ENCODE results near the gene FAXDC2.

The FAXDC2 gene

DNA sequence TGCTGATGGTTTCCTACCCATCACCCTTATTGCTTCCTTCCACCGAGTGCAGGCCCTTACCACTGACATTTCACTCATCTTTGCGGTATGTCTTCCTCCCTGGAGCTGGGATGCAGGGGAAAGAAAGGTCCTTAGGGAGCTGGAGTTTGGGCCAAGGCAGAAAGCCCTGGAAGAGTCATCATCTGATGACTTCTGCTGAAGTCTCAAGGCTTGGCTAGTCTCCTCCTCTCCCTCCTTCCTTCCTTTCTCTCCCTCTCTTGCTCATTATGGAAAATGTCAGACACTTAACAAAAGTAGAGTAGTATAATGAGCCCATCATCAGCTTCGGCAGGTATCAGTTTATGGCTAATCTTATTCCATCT lies 55.2 kb downstream of the FAXDC2 start:
- no peak for DNase-seq (ENCODE audit: low read depth)

DNA sequence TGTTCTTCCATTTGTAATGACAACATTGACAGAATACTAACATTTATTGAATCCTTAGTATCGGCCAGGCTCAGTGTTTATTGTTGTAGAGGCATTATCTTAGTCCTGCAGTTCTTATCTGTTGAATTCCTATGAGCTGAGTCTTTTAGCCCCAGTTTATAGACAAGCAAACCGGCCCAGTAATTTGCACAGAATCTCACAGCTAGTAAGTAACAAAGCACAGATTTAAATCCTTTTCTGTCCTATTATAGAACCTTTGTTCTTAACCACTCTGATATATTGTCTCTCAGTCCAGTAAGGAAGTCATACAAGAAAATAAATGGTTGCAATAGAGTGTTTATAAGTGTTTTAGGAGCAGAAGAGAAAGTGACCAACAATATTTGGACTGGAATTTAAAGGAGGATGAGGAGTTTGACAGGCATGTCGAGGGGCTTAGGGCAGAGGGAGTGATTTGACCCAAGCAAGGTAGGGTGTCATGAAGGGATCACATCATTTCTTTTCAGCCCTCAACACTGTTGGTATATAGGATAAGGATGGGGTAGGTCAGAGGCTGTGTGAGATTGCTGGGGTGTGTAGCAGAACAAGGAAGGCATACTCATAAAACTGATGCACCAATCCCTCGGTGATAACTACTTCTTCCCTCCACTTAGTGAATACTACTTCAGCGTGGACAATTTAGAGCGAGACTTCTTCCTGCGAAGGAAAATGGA lies 55.7 kb downstream of the FAXDC2 start:
- DNase-seq (ENCODE audit: low read depth) = no peak

DNA sequence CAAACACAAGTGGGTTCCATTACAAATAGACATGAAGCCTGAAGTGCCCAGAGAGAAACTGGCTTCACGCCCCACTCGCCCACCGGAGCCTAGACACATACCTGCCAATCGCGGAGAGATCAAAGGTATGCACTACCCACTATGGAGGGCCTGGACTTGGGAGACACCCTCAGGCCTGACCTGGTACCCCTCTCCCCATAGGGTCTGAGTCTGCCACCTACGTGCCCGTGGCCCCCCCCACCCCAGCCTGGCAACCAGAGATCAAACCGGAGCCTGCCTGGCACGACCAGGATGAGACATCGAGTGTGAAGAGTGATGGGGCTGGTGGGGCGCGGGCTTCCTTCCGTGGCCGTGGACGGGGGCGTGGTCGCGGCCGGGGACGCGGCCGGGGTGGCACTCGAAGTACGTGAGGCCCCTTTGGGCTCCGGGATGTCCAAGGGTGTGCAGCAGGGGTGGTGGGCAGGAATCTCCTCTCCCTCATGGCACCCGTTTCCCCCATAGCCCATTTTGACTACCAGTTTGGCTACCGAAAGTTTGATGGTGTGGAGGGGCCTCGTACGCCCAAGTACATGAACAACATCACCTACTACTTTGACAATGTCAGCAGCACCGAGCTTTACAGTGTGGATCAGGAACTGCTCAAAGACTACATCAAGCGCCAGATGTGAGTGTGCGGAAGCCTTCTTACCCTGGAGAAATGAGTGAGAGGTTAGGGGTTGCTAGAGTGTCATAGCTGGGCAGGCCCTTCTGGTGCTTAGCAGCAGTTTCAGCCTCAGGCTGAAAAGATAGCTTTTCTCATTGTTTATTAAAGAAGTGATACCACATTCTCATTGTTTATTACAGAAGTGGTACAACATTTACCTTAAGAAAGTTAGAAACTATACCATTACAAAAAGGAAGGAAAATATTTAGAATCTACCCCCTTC lies 56.5 kb downstream of the FAXDC2 start:
- no peak for DNase-seq (ENCODE audit: low read depth)

DNA sequence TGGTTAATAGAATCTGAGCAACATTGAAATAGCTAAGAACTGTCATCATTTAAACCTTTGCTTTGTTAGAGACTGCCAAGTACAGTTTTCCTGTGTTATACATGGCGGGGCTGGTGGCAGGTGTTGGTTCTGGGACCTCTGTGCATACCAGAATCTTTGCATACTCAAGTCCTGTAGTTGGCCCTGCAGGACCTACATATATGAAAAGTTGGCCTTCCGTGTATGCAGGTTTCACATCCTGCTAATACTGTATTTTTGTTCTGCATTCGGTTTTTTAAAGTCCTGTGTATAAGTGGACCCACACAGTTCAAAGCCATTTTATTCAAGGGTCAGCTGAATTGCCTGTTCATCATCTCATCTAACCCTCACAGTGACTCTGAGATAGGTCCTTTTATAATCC lies 58.9 kb downstream of the FAXDC2 start:
- DNase-seq (ENCODE audit: low read depth) = no peak

DNA sequence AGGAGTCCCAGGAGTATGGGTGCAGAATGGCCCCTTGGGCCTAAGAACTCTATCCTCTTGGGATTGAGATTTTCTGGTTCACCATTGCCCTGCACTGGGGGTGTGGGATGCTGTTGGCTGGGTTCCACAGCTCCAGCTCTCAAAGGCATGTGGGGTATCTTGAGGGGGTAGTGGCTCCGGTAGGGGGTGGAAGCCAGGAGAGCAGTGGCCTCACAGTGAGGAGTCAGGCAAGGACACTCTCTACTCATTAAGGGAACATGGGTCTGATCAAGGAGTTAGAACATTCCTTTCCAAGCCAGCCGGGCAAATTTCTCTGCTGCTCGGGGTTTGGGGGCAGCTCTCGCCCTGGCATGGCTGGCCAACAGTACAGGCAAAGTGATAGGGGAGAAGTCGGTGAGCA lies 62.2 kb downstream of the FAXDC2 start:
- no peak for DNase-seq (ENCODE audit: low read depth)

DNA sequence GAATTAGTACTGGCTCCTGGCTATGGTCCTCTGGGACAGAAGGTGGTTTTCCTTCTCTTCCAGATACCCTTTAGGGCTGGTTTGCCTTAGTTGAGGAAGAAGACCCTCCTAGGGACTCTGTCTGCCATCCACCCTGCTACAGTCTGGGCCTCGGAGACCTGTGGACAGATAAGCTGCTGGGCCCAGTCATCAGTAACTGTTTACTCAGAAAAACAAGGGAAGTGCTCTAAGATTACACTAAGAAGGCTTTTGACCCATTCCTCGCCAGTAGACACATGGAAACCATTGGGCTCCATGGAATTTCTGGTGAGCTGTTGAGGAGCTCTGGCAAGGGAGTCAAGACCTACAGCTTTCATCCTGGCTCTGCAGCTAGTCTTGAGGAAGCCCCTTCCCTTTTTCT lies 64.0 kb downstream of the FAXDC2 start:
- DNase-seq (ENCODE audit: low read depth) = no peak

DNA sequence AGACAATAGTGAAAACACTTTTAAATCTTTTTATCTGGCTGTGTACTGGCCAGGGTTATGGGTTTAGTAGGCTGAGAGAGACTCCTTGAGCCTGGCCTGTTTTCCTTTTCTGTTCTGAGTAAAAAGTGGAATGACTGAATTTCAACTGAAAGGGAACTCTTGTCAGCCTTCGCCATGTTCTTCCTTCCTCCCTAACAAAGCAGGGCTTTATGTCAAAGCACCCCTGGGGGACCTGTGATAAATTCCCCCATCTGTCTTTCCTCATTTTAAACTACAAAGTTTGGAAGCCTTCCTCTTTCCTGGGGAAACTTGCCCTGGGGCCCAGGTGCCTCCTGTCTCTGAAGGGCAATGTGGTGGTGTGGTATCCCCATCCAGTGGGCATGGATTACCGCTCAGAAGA lies 65.5 kb downstream of the FAXDC2 start:
- DNase-seq (ENCODE audit: low read depth) = no peak

DNA sequence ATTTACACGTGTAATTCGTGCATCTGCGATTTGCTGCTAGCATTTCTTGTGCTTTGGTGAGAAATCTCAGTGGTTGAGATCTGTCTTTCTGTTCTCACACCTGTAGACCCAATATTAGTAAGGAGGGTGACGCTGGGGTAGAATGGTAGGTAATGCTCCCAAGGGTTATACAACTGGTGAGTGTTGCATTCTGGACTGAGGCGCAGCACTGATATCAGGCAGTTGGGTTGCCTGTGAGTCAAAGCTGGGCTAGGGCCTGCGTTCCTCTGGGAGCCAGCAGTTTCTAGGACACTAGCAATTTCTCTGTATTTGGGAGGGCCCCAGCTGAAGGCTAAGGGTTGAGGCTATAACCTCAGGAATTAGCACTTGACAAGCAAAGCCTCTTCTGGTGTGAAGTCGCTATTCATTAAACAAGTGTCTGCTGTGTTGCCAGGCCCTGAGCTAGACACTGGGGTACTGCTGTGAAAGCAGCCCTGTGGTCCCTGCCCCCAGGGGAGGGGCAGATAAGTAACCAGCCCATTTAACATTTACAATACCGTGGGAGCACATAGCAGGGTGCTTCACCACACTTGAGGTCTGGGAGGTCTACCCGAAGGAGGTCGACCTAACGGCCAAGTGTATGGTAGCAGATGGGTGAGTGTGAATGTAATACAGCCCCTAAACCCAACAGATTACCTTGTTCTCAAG lies 66.5 kb downstream of the FAXDC2 start:
- no peak for DNase-seq (ENCODE audit: low read depth)

DNA sequence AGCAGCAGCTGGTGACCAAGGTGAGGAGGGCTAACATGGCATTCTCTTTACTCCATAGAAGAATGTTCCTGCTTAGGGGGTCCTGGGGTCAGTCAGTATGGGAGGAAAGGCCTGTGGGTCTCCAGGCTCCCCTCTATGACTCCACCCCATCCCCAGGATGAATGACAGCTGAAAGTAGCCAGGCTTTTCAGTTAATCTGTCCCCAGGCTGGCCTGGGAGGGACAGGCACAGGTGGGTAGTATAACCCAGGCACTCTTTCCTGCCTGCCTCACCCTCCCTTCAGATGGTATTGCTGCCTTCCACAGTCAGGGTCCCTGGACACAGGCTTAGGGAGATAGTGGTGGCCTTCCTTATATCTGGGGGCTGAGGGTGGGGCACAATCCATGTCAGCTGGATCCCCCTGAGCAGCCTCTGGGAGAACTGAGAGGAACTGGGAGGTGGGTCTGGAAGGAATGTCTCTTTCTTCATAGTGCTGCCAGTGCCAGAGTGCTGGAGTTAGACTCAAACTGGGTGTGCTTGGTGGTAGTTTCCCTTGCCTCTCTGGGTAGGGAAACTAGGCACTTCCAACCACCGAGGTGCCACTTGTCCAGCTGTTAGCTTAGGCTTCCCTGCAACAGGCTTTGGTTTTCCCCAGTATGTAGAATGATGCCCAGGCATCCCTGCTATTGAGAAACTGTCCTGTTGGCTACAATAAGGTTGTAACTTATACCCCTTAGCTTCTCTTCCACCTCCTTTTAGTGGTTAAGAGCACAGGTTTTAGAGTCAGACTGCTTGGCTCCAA lies 67.4 kb downstream of the FAXDC2 start:
- DNase-seq (ENCODE audit: low read depth) = no peak

DNA sequence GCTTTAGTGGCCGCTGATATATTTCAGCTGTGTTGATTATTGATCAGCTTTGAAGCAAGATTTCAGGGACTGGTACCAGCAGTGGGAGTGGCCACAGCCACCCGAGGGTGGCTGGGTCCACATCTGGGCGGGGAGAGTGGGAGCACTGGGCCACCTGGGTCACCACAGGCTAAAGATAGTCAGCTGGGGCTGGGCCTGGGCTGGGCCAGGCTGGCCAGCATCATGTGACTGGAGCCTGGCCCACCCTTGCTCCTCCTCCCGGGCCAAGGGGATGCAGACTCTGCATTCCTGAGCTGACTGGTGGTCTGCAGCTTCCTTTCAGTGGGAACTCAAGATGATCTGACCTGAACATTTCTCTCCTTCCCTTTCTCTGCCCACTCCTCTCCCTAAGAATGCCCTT lies 68.1 kb downstream of the FAXDC2 start:
- no peak for DNase-seq (ENCODE audit: low read depth)

DNA sequence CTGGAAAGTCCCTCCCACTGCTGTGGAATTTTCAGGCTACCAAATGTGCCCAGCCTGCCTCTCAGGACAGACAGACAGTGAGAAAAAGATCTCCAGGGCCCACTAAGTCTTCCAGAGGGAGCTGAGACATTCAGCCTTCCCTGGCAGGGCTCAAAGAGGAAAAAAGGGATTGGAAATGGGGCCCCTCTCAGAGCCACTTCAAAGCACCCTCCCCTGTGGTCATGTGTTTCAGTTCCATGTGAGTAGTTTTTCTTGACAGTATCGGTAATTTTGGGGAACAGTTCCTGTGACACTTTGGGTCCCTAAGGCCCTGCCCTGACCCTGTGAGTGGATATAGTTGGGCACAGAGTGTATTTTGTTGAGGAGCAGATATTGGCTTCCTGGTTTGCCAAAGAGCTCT lies 70.3 kb downstream of the FAXDC2 start:
- DNase-seq (ENCODE audit: low read depth) = no peak

DNA sequence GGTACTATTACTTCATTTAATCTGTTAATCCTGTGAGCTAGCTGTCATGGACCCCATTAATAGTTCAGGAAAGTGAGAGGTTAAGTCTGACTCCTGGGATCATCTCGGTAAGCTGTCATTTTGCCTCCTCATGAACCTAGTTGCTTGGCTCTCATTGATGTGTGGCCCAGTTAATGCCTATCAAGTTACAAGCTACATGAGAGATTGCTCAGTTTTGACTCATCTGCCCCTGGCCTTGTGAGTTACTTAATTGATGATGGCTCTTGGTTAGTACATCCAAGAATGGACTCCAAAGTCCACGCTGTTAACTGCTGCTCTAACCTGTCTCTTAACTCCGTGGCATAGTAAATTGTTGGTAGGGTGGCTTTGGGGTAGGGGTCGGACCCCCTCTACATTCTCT lies 71.3 kb downstream of the FAXDC2 start:
- no peak for DNase-seq (ENCODE audit: low read depth)

DNA sequence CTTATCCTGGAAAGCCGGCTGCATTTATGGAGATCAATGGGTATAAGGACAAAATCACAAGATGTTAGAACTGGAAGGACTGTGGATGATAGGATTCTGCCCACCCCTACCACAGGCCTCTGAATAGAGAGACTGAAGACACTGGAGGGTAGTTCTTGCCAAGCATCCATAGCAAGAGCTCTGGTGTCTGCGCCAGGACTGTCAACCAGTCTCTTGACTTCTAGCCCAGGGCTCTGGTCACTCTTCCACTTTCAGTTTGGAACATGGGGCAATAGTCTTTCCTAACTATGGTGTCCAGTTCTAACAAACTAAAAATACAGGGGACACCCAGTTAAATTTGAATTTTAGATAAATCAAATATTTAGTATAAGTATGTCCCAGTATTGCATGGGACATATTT lies 71.9 kb downstream of the FAXDC2 start:
- no peak for DNase-seq (ENCODE audit: low read depth)

DNA sequence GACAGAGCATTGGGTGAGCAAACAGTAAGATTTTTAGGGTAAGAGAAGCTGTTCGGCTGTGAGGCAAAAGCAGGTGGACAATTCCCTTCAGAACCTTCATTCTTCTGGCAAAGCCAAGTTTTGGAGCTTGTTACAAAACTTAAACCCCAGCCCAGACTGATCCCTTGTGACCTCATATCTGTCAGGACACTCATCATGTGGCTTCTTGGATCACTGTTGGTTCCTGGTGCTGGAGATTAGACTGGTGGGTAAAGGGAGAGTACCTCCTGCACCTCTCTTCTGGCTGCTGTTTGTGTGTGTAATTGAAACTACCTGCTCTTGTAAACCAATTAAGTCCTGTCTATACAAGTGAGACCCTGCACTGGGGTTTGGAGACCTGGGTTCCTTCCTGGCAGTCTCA lies 74.2 kb downstream of the FAXDC2 start:
- no peak for DNase-seq (ENCODE audit: low read depth)

DNA sequence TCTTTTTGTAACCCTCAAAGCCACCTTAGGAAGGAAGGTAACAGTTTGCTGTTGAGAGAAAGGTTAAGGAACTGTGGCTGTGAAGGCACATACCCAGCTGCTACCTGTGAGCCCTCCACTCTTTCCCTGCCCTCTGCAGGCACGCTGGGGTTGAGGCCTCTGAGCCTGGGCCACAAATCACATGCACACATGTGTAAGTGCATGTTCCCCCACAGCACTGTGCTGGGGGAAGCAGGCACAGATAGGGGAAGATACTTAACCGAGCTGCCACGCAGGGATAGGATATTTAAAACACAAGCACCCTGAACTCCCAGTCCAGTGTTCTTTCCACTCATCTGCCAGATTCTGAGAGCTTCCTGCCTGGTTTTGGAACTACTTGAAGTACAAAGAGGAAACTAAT lies 77.1 kb downstream of the FAXDC2 start:
- no peak for DNase-seq (ENCODE audit: low read depth)

DNA sequence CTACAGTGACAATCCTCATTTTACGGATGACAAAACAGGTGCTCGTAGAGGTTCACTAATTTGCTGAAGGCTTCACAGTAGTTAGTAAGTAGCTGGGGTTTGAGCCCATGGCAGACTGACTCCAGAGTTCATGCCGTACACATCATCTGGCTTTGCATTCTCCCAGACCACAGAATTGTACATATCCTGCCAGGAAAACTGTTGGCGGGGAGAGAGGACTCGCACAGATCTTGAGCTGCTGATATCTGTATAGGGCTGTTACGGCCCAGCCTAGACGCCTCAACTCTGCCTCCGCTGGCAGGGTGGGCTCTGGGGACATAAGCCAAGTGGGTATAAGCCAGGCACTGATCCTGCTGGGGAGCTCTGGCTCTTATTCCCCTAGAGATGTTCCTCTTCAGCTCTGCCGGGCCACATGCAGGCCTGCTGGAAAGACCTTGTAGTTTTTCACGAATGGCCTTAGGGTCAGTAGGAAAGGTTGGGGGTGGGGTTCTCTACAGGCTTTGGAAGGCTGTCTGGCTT lies 79.0 kb downstream of the FAXDC2 start:
- no peak for DNase-seq (ENCODE audit: low read depth)

DNA sequence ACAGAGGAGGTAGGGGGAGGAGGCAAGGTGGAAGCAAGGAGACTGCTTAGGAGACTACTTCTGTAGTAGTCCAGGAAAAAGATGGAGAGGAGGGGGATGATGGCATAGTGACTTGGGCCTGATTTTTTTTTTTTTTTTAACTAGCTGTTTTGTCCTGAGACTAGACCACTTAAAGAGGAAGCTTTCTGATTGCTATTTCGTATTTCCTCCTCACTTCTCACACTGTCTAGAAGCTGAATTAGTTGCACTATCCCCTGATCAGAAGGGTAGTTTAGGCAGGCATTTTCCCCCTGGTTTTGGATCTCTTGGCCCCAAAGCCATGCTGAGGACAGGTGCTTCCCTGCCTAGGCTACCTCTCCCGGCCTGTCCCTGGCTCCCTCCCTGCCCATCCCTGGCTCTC lies 80.3 kb downstream of the FAXDC2 start:
- no peak for DNase-seq (ENCODE audit: low read depth)

Data from stimulated activated CD8-positive, alpha-beta memory T cell treated with anti-CD3 and anti-CD28 coated beads, Interleukin-15, amount 100 ng/mL, for 24 hours (primary cell).